H1 (cell line): ENCODE data around the gene ADD1. TPM values are rescaled to one million over a fixed set of nuclear protein-coding genes. Genes with fewer than 3 reads are reported as not detected.

Source experiments
- CTCF ChIA-PET: fragments of 300-600 bp; sonication (Branson Sonifier 250); formaldehyde crosslinking; loops from one replicate; lab custom pipeline; 2021; ENCODE audit not compliant: partially characterized antibody; lab: Charles Lee
- POLR2A ChIA-PET: fragments of 300-600 bp; sonication (Branson Sonifier 250); formaldehyde crosslinking; loops from one replicate; lab custom pipeline; 2021; ENCODE audit warnings: inconsistent platforms; ENCODE audit not compliant: partially characterized antibody; lab: Charles Lee
- DNase-seq, 2 experiments: peaks; one replicate each; pipeline versions ENCODE4 v3.0.0 to v3.0.0-alpha.2; 2010 to 2022; ENCODE audit warnings: low spot score in 2 of 2, low read depth in 1 of 2, mixed read lengths in 1 of 2
- FAIRE-seq: peaks from 2 replicates; lab custom pipeline; 2011; peaks lifted over from hg19 to GRCh38; lab: Jason Lieb, UNC
- H2AFZ ChIP-seq: 2 replicates; pipeline ENCODE4 v1.8.1; 2012; ENCODE audit warnings: low read length, inconsistent platforms
- H2AK5ac ChIP-seq: 2 replicates; pipeline ENCODE4 v1.6.1; 2013; ENCODE audit warnings: low read depth, low read length
- H2BK120ac ChIP-seq: replicated peaks from 2 replicates; pipeline ENCODE3; 2013; ENCODE audit warnings: low read depth, low read length, inconsistent platforms
- H2BK12ac ChIP-seq: 2 replicates; pipeline ENCODE4 v1.6.1; 2013; ENCODE audit warnings: low read depth, low read length
- H2BK15ac ChIP-seq: 2 replicates; pipeline ENCODE4 v1.6.1; 2013; ENCODE audit warnings: low read length
- H2BK20ac ChIP-seq: 2 replicates; pipeline ENCODE4 v1.6.1; 2013; ENCODE audit warnings: low read length
- H2BK5ac ChIP-seq: 2 replicates; pipeline ENCODE4 v1.6.1; 2013; ENCODE audit warnings: low read depth, low read length
- H3K14ac ChIP-seq: 2 replicates; pipeline ENCODE4 v1.6.1; 2013; ENCODE audit warnings: inconsistent platforms; ENCODE audit not compliant: insufficient read length
- H3K18ac ChIP-seq: 2 replicates; pipeline ENCODE4 v1.6.1; 2013; ENCODE audit warnings: low read length; ENCODE audit errors: extremely low read depth
- H3K23ac ChIP-seq: 2 replicates; pipeline ENCODE4 v1.6.1; 2013; ENCODE audit warnings: inconsistent platforms; ENCODE audit not compliant: insufficient read length
- H3K23me2 ChIP-seq: 2 replicates; pipeline ENCODE4 v1.6.1; 2013; ENCODE audit warnings: low read depth, low read length
- H3K27ac ChIP-seq: 2 replicates; pipeline ENCODE4 v1.6.1; 2011; ENCODE audit warnings: low read depth, low read length, inconsistent platforms
- H3K27me3 ChIP-seq, 4 experiments: replicated peaks in 1 of 4; 1 replicate in 1 of 4; 2 replicates in 3 of 4; pipeline versions ENCODE4 v1.6.1 to v1.8.1; 2011 to 2013; ENCODE audit warnings: low read length in 3 of 4, mild to moderate bottlenecking in 3 of 4, inconsistent platforms in 2 of 4, mixed read lengths in 2 of 4, moderate library complexity in 1 of 4; ENCODE audit not compliant: control insufficient read depth in 3 of 4, insufficient read depth in 3 of 4; ENCODE audit errors: extremely low read depth in 1 of 4
- H3K36me3 ChIP-seq, 4 experiments: 2 replicates each; pipeline versions ENCODE4 v1.6.1 to v1.8.1; 2011 to 2013; ENCODE audit warnings: mild to moderate bottlenecking in 4 of 4, low read length in 3 of 4, moderate library complexity in 2 of 4, control low read depth in 1 of 4, inconsistent platforms in 1 of 4; ENCODE audit not compliant: insufficient read depth in 4 of 4, control insufficient read depth in 2 of 4
- H3K4ac ChIP-seq: replicated peaks from 2 replicates; pipeline ENCODE3; 2013; ENCODE audit warnings: low read length, low read depth, mixed read lengths, inconsistent platforms; ENCODE audit not compliant: insufficient read length
- H3K4me1 ChIP-seq, 4 experiments: replicated peaks in 1 of 4; 1 replicate in 1 of 4; 2 replicates in 3 of 4; pipeline versions ENCODE4 v1.6.1 to v1.8.1; 2011 to 2013; ENCODE audit warnings: low read length in 3 of 4, inconsistent platforms in 2 of 4, mixed read lengths in 1 of 4; ENCODE audit not compliant: insufficient read depth in 4 of 4, control insufficient read depth in 3 of 4
- H3K4me2 ChIP-seq, 2 experiments: 2 replicates each; pipeline versions ENCODE4 v1.6.1 to v1.8.1; 2011 to 2013; ENCODE audit warnings: low read depth in 2 of 2, low read length in 2 of 2, control low read depth in 1 of 2, inconsistent platforms in 1 of 2, mild to moderate bottlenecking in 1 of 2; ENCODE audit not compliant: insufficient read depth in 1 of 2
- H3K4me3 ChIP-seq, 4 experiments: fragments of 200-600, 300-600 bp in 1 of 4; sonication (generic), shearing (Covaris generic), sonication (Bioruptor Twin) in 1 of 4; 2 replicates each; pipeline versions ENCODE4 v1.5.1 to v1.8.1; 2011 to 2016; ENCODE audit warnings: low read length in 4 of 4, low read depth in 3 of 4, control low read depth in 2 of 4, inconsistent platforms in 2 of 4, mild to moderate bottlenecking in 2 of 4, mixed read lengths in 1 of 4, moderate library complexity in 1 of 4; ENCODE audit not compliant: insufficient read depth in 2 of 4; ENCODE audit errors: extremely low read depth in 1 of 4
- H3K56ac ChIP-seq: replicated peaks from 2 replicates; pipeline ENCODE3; 2013; ENCODE audit warnings: low read depth, mild to moderate bottlenecking, mixed read lengths, low read length, inconsistent platforms; ENCODE audit not compliant: insufficient read length
- H3K79me1 ChIP-seq: 2 replicates; pipeline ENCODE4 v1.6.1; 2013; ENCODE audit warnings: low read depth, low read length, control low read depth
- H3K79me2 ChIP-seq, 2 experiments: 2 replicates each; pipeline versions ENCODE4 v1.6.1 to v1.8.1; 2012 to 2013; ENCODE audit warnings: low read length in 2 of 2, mild to moderate bottlenecking in 2 of 2, inconsistent platforms in 1 of 2; ENCODE audit not compliant: insufficient read depth in 2 of 2, control insufficient read depth in 1 of 2
- H3K9ac ChIP-seq, 4 experiments: replicated peaks in 1 of 4; 1 replicate in 1 of 4; 2 replicates in 3 of 4; pipeline versions ENCODE4 v1.6.1 to v1.8.1; 2011 to 2013; ENCODE audit warnings: low read depth in 3 of 4, low read length in 3 of 4, control low read depth in 2 of 4, mild to moderate bottlenecking in 2 of 4, moderate library complexity in 2 of 4, inconsistent platforms in 1 of 4; ENCODE audit errors: extremely low read depth in 1 of 4
- H3K9me3 ChIP-seq, 2 experiments: 2 replicates each; pipeline versions ENCODE4 v1.6.1 to v1.8.1; 2012 to 2013; ENCODE audit warnings: mild to moderate bottlenecking in 2 of 2, moderate library complexity in 2 of 2, control low read depth in 1 of 2, inconsistent platforms in 1 of 2, low read depth in 1 of 2, low read length in 1 of 2, mixed read lengths in 1 of 2; ENCODE audit not compliant: insufficient read depth in 2 of 2
- H4K20me1 ChIP-seq, 2 experiments: replicated peaks in 1 of 2; 2 replicates each; pipeline versions ENCODE3 to v1.8.1; 2011 to 2013; ENCODE audit warnings: inconsistent platforms in 2 of 2, low read length in 2 of 2, mild to moderate bottlenecking in 1 of 2; ENCODE audit not compliant: insufficient read depth in 2 of 2, control insufficient read depth in 1 of 2
- H4K5ac ChIP-seq: 2 replicates; pipeline ENCODE4 v1.6.1; 2013; ENCODE audit warnings: low read length, low read depth, mixed read lengths, inconsistent platforms; ENCODE audit not compliant: insufficient read length
- H4K8ac ChIP-seq: 2 replicates; pipeline ENCODE4 v1.8.0; 2013; ENCODE audit warnings: mild to moderate bottlenecking, moderate library complexity, low read length, inconsistent platforms; ENCODE audit not compliant: insufficient read depth; ENCODE audit errors: extremely low read depth
- H4K91ac ChIP-seq: replicated peaks from 2 replicates; pipeline ENCODE3; 2013; ENCODE audit warnings: low read length, mixed read lengths, inconsistent platforms; ENCODE audit not compliant: insufficient read length
- BCL11A ChIP-seq, 2 experiments: IDR thresholded peaks; one replicate each; pipeline ENCODE4 v1.6.1; 2011; ENCODE audit warnings: low read depth in 2 of 2, low read length in 2 of 2, mild to moderate bottlenecking in 2 of 2
- CBX8 ChIP-seq: fragments of 300-800, 300-1000 bp; sonication (generic); IDR thresholded peaks from 2 replicates; pipeline ENCODE4 v1.7.1; 2016; ENCODE audit warnings: low read depth, low read length, borderline replicate concordance
- CTCF ChIP-seq, 3 experiments: IDR thresholded peaks; 1 replicate in 2 of 3; 2 replicates in 1 of 3; pipeline versions ENCODE4 v1.5.1 to v1.6.1; 2011; ENCODE audit warnings: low read length in 3 of 3, mild to moderate bottlenecking in 3 of 3, inconsistent platforms in 2 of 3, low read depth in 1 of 3, moderate library complexity in 1 of 3; ENCODE audit not compliant: insufficient read depth in 1 of 3; ENCODE audit errors: control extremely low read depth in 1 of 3
- FOSL1 ChIP-seq: IDR thresholded peaks from 2 replicates; pipeline ENCODE4 v1.6.1; 2011; ENCODE audit warnings: mild to moderate bottlenecking, low read depth, low read length, moderate library complexity; ENCODE audit not compliant: insufficient read depth
- GABPA ChIP-seq: IDR thresholded peaks from 2 replicates; pipeline ENCODE4 v1.6.1; 2011; ENCODE audit warnings: mild to moderate bottlenecking, low read length, moderate library complexity, borderline replicate concordance; ENCODE audit not compliant: insufficient read depth
- GTF2F1 ChIP-seq: IDR thresholded peaks from 2 replicates; pipeline ENCODE4 v1.6.1; 2012; ENCODE audit warnings: low read depth, low read length, improper control_type of control experiment, borderline replicate concordance
- KDM4A ChIP-seq: IDR thresholded peaks from one replicate; pipeline ENCODE4 v1.7.1; 2012; ENCODE audit warnings: low read depth, mild to moderate bottlenecking, moderate library complexity, low read length, inconsistent platforms; ENCODE audit not compliant: severe bottlenecking
- KDM5A ChIP-seq: fragments of 200-600 bp; IDR thresholded peaks from 2 replicates; pipeline ENCODE4 v1.7.1; 2012; ENCODE audit warnings: mild to moderate bottlenecking, low read length, inconsistent platforms, mixed read lengths
- NRF1 ChIP-seq: IDR thresholded peaks from 2 replicates; pipeline ENCODE4 v1.6.1; 2011; ENCODE audit warnings: mild to moderate bottlenecking, low read depth, low read length, improper control_type of control experiment
- RBBP5 ChIP-seq: IDR thresholded peaks from 2 replicates; pipeline ENCODE4 v1.7.1; 2012; ENCODE audit warnings: low read depth, mild to moderate bottlenecking, inconsistent platforms, low read length, moderate library complexity, borderline replicate concordance
- SIX5 ChIP-seq: IDR thresholded peaks from 2 replicates; pipeline ENCODE4 v1.6.1; 2011; ENCODE audit warnings: mild to moderate bottlenecking, low read depth, low read length
- TAF7 ChIP-seq: optimal IDR thresholded peaks from 2 replicates; pipeline ENCODE3; 2011; ENCODE audit warnings: low read depth, mild to moderate bottlenecking, inconsistent platforms, low read length, moderate library complexity, borderline replicate concordance
- whole genome bisulfite sequencing, 2 experiments: shearing (Covaris generic) in 1 of 2; methylation state at CpG; one replicate each; pipeline versions ENCODE4 v1.1.6 to v1.1.7; 2013 to 2015; ENCODE audit warnings: low lambda C conversion rate in 2 of 2, mixed read lengths in 2 of 2, inconsistent platforms in 1 of 2, low coverage in 1 of 2, missing lambda C conversion rate in 1 of 2; ENCODE audit not compliant: insufficient replicate concordance in 2 of 2, insufficient coverage in 1 of 2, insufficient read length in 1 of 2; ENCODE audit errors: extremely low coverage in 1 of 2, missing lambda C conversion rate in 1 of 2; 5-methylcytosine and 5-hydroxymethylcytosine counted together
- polyA plus RNA-seq, 7 experiments: library from polyadenylated mRNA; depleted of rRNA in 3 of 7; stranded (reverse) in 5 of 7; unstranded in 2 of 7; fragments of >200 nt in 5 of 7; fragments of 200-250 nt in 2 of 7; gene quantifications; 1 replicate in 5 of 7; 2 replicates in 1 of 7; 4 replicates in 1 of 7; pipeline versions ENCODE4 v1.2.1 to v1.2.3, GENCODE V29; 2011 to 2013; ENCODE audit warnings: missing spikeins in 2 of 7, mixed read lengths in 2 of 7
- total RNA-seq: library from RNA; stranded (reverse); fragmentation: NEBNext Ultra II Directional; extraction: Animal tissue kit (Norgen Biotek cat#: 25700); gene quantifications from 2 replicates; pipeline ENCODE4 v1.2.1, GENCODE V29; 2021

Gene ADD1
- total and polyA plus RNA-seq, 2 of the 8 experiments (the other 6 are each of a cell fraction or from before 2014, with no cell fraction given), result 113 to 143 TPM

DNA sequence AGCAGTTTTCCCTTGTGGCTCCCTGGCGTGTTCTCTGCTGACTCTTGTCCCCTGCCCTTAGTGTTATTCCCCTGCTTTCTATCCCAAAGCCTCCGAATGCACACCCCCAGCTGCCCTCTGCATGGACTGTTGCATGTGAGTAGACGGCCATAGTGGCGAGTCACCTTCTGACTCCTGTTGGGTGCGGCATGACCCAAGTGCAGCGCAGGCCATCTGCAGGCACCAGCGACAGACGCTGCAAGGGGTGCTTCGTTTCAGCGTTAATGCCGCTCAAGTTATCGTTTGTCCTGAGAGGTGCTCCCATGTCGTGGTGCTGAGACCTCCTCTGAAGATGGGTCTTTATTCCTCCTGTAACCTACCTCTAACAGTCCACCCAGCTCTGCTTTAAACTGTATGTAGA lies 61.9 kb downstream of the ADD1 start:
- H3K18ac ChIP-seq, result no peak overlapping the region
- H2BK120ac ChIP-seq, result no peak overlapping the region
- H3K4me3 ChIP-seq, result no peak overlapping the region
- no peak overlapping the region for H2BK20ac ChIP-seq
- FAIRE-seq (no peak), DNase-seq (no peak)
- no peak overlapping the region for H4K5ac ChIP-seq
- POLR2A ChIA-PET, result no interaction called here
- H3K9me3 ChIP-seq, result no peaks in the 10 kb centered on the region
- no peak overlapping the region for H3K9ac ChIP-seq
- H3K56ac ChIP-seq, result no peak overlapping the region
- H4K8ac ChIP-seq, result no peak overlapping the region
- peaks cover 2 to 3% of the 10 kb centered on the region in 2 experiments for H4K20me1 ChIP-seq
- WGBS, 2 experiments, result 95% methylated on average over 13 of the region's 13 CpGs; no CpG with 5 or more reads in 1 of the 2 experiments
- H3K4ac ChIP-seq, result no peak overlapping the region
- H2AK5ac ChIP-seq, result no peak overlapping the region
- H3K23ac ChIP-seq, result no peak overlapping the region
- H2AFZ ChIP-seq, result no peak overlapping the region
- no peak overlapping the region for H3K4me2 ChIP-seq
- H3K4me1 ChIP-seq, result no peaks in the 10 kb centered on the region
- H2BK15ac ChIP-seq, result no peak overlapping the region
- peaks cover 11 to 56% (median 31%) of the 10 kb centered on the region in 4 experiments for H3K36me3 ChIP-seq
- H3K79me2 ChIP-seq, result no peaks in the 10 kb centered on the region
- H2BK5ac ChIP-seq, result no peak overlapping the region
- H3K27ac ChIP-seq, result no peak overlapping the region
- no peaks in the 10 kb centered on the region for H3K23me2 ChIP-seq
- H3K14ac ChIP-seq, result no peak overlapping the region
- CTCF ChIA-PET, result no interaction called here
- H2BK12ac ChIP-seq, result no peak overlapping the region
- H3K27me3 ChIP-seq, result no peaks in the 10 kb centered on the region
- no peak overlapping the region for H4K91ac ChIP-seq
- H3K79me1 ChIP-seq, result no peaks in the 10 kb centered on the region
- no peak for TF ChIP-seq FOSL1
- TF ChIP-seq SIX5, result no peak
- no peak for TF ChIP-seq GABPA
- no peak for TF ChIP-seq KDM5A
- no peak for TF ChIP-seq RBBP5
- TF ChIP-seq GTF2F1, result no peak
- no peak for TF ChIP-seq TAF7
- TF ChIP-seq BCL11A (IDR thresholded peaks at IDR 0.05; ENCODE audit: low read depth in 2 of 2, low read length in 2 of 2), result no peak
- TF ChIP-seq NRF1, result no peak
- TF ChIP-seq CBX8, result no peak
- TF ChIP-seq CTCF (IDR thresholded peaks at IDR 0.05; ENCODE audit: control extremely low read depth in 1 of 3, insufficient read depth in 1 of 3, low read depth in 1 of 3, low read length in 3 of 3), result no peak
- no peak for TF ChIP-seq KDM4A
